ENCODE results near the gene MICALL1. TPM values are rescaled to one million over a fixed set of nuclear protein-coding genes. Genes with fewer than 3 reads are reported as not detected.
A peak's percentile ranks its signal among the peaks of the same experiment; 100 is the strongest.

Gene MICALL1
- total RNA-seq, 2 experiments from 2014 or later, result 18.3 to 25.7 TPM

DNA sequence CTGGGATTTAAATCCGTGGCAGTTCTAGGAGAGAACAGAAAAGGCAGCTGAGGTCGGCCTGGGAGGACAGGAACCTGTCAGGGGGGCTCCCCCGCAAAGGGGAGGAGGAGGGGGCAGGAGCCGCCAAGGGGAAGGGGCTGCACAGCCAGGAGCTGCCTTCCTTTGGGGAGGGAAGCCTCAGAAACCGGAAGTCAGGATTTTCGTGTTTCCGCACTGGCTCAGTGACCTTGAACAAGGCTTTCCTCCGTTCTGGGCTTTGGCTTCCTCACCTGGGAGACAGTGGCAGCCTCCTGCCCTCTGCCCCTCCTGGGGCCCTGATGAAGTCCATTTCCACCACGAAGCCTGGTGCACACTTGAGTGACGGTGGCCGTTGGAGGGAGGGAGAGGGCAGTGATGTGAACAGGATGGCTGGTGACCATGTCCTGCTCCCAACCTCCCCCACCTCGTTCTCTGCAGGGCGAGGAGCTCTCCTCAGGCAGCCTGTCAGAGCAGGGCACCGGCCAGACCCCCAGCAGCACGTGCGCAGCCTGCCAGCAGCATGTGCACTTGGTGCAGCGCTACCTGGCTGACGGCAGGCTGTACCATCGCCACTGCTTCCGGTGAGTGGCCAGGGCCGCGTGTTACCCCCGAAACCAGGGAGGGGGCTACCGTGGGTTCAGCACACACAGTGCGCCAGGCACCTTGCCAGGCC is 12.6 kb downstream of the MICALL1 start:
- intact Hi-C loops (cut with micrococcal nuclease; ENCODE audit: unreplicated experiment), result no loop called here
- H3K9me3 ChIP-seq (ENCODE audit: low read length), result no peaks in the 10 kb centered on the region
- DNase-seq (ENCODE audit: low spot score), result peak; percentile 33
- H4K20me1 ChIP-seq (ENCODE audit: insufficient read depth, low read length), result no peaks in the 10 kb centered on the region
- no peak for TF ChIP-seq EZH2phosphoT487 (IDR thresholded peaks at IDR 0.05; ENCODE audit: borderline replicate concordance, low read depth, low read length)
- TF ChIP-seq, protein P1, sequence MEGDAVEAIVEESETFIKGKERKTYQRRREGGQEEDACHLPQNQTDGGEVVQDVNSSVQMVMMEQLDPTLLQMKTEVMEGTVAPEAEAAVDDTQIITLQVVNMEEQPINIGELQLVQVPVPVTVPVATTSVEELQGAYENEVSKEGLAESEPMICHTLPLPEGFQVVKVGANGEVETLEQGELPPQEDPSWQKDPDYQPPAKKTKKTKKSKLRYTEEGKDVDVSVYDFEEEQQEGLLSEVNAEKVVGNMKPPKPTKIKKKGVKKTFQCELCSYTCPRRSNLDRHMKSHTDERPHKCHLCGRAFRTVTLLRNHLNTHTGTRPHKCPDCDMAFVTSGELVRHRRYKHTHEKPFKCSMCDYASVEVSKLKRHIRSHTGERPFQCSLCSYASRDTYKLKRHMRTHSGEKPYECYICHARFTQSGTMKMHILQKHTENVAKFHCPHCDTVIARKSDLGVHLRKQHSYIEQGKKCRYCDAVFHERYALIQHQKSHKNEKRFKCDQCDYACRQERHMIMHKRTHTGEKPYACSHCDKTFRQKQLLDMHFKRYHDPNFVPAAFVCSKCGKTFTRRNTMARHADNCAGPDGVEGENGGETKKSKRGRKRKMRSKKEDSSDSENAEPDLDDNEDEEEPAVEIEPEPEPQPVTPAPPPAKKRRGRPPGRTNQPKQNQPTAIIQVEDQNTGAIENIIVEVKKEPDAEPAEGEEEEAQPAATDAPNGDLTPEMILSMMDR (conservative IDR thresholded peaks at IDR 0.05; ENCODE audit: low read length), result no peak
- H3K79me2 ChIP-seq (ENCODE audit: insufficient read depth, low read depth, low read length), result no peaks in the 10 kb centered on the region
- H3K4me3 ChIP-seq (ENCODE audit: low read depth, low read length, poor library complexity, severe bottlenecking), result no peak overlapping the region
- peak overlapping the region; percentile 59 for H3K4me2 ChIP-seq (ENCODE audit: low read length)
- ChIA-PET CTCF (ENCODE audit: unreplicated experiment) (interaction anchor here (1.0 kb wide), 1 partner anchor 13 kb away, joined by 3 read pairs; the partner anchor contains the start of gene MICALL1), POLR2A (interaction anchor here (0.6 to 0.7 kb wide), 2 partner anchors 17 to 36 kb away, joined by 3 read pairs; no protein-coding TSS in a partner anchor)
- H3K9me2 ChIP-seq (ENCODE audit: insufficient read depth, low read length), result no peaks in the 10 kb centered on the region
- peak overlapping the region; percentile 72 for H3K27ac ChIP-seq (ENCODE audit: low read depth, low read length, poor library complexity, severe bottlenecking)
- H3K36me3 ChIP-seq (ENCODE audit: insufficient read depth, low read length), result peaks cover 6% of the 10 kb centered on the region; the same call in 1 of the 2 replicates
- H3K4me1 ChIP-seq (ENCODE audit: insufficient read depth, low read length, poor library complexity, severe bottlenecking), result peaks cover 26% of the 10 kb centered on the region
- H2AFZ ChIP-seq (ENCODE audit: low read length), result peak overlapping the region; percentile 26; the same call in 1 of the 2 replicates
- no TSS peak for BruUV-seq (replicated peaks)

DNA sequence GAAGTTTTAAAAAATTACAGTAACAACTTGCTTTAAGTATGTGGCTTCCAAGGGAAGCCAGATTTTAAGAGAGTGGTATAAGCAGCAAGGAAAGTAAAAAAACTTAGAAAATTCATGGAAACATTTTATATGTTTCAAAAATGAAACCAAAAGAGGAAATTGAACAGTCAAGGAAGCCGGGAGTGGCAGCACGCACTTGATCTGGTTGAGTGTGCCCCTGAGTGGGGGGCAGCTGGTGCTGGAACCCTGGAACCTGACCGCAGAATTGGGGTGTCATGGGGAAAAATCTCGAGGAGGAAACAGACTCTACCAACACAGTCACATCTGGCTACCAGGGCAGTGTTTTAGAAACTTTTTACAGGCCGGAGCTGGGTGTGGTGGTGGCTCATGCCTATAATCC is 14.0 kb downstream of the MICALL1 start:
- H3K79me2 ChIP-seq (ENCODE audit: insufficient read depth, low read depth, low read length), result no peaks in the 10 kb centered on the region
- H3K9me2 ChIP-seq (ENCODE audit: insufficient read depth, low read length), result no peaks in the 10 kb centered on the region
- H2AFZ ChIP-seq (ENCODE audit: low read length), result no peak overlapping the region
- intact Hi-C loops (cut with micrococcal nuclease; ENCODE audit: unreplicated experiment), result no loop called here
- ChIA-PET POLR2A (interaction anchor here (0.7 kb wide), 2 partner anchors 14 to 292 kb away, joined by 3 to 4 read pairs; no protein-coding TSS in a partner anchor), CTCF (ENCODE audit: unreplicated experiment) (no interaction called here)
- TF ChIP-seq EZH2phosphoT487 (IDR thresholded peaks at IDR 0.05; ENCODE audit: borderline replicate concordance, low read depth, low read length), result no peak
- TF ChIP-seq, protein P1 (conservative IDR thresholded peaks at IDR 0.05; ENCODE audit: low read length), result no peak
- BruUV-seq (replicated peaks), result no TSS peak
- peaks cover 26% of the 10 kb centered on the region for H3K4me1 ChIP-seq (ENCODE audit: insufficient read depth, low read length, poor library complexity, severe bottlenecking)
- H3K36me3 ChIP-seq (ENCODE audit: insufficient read depth, low read length), result peaks cover 6% of the 10 kb centered on the region; the same call in 1 of the 2 replicates
- H3K4me2 ChIP-seq (ENCODE audit: low read length), result peak overlapping the region; percentile 13; the same call in 1 of the 2 replicates
- H4K20me1 ChIP-seq (ENCODE audit: insufficient read depth, low read length), result no peaks in the 10 kb centered on the region
- H3K4me3 ChIP-seq (ENCODE audit: low read depth, low read length, poor library complexity, severe bottlenecking), result no peak overlapping the region
- no peaks in the 10 kb centered on the region for H3K9me3 ChIP-seq (ENCODE audit: low read length)
- no peak overlapping the region for H3K27ac ChIP-seq (ENCODE audit: low read depth, low read length, poor library complexity, severe bottlenecking)
- no peak for DNase-seq (ENCODE audit: low spot score)

DNA sequence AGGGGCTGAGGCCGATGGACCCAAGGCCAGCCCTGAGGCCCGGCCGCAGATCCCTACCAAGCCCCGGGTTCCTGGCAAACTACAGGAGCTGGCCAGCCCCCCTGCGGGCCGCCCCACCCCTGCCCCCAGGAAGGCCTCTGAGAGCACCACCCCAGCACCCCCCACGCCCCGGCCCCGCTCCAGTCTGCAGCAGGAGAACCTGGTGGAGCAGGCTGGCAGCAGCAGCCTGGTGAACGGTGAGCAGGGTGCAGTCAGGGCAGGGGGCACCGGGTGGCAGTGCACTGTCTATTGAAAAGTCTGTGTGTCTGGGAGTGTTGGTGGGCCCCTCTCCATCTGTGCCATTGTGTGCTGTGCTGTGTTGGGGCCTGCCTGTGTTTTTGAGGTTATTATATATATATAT is 16.1 kb downstream of the MICALL1 start:
- Histone ChIP-seq H3K4me1 (ENCODE audit: insufficient read depth, low read length, poor library complexity, severe bottlenecking) (peaks cover 26% of the 10 kb centered on the region), H4K20me1 (ENCODE audit: insufficient read depth, low read length) (no peaks in the 10 kb centered on the region), H3K9me2 (ENCODE audit: insufficient read depth, low read length) (no peaks in the 10 kb centered on the region), H3K27ac (ENCODE audit: low read depth, low read length, poor library complexity, severe bottlenecking) (no peak overlapping the region), H2AFZ (ENCODE audit: low read length) (no peak overlapping the region), H3K9me3 (ENCODE audit: low read length) (no peaks in the 10 kb centered on the region), H3K36me3 (ENCODE audit: insufficient read depth, low read length) (peaks cover 11% of the 10 kb centered on the region; the same call in 1 of the 2 replicates), H3K4me2 (ENCODE audit: low read length) (no peak overlapping the region), H3K4me3 (ENCODE audit: low read depth, low read length, poor library complexity, severe bottlenecking) (no peak overlapping the region), H3K79me2 (ENCODE audit: insufficient read depth, low read depth, low read length) (no peaks in the 10 kb centered on the region)
- no peak for DNase-seq (ENCODE audit: low spot score)
- CTCF ChIA-PET (ENCODE audit: unreplicated experiment), result no interaction called here
- POLR2A ChIA-PET, result interaction anchor here (0.6 kb wide), 1 partner anchor 37 kb away, joined by 4 read pairs; no protein-coding TSS in a partner anchor
- no peak for TF ChIP-seq EZH2phosphoT487 (IDR thresholded peaks at IDR 0.05; ENCODE audit: borderline replicate concordance, low read depth, low read length)
- TF ChIP-seq, protein P1 (conservative IDR thresholded peaks at IDR 0.05; ENCODE audit: low read length), result no peak
- intact Hi-C loops (cut with micrococcal nuclease; ENCODE audit: unreplicated experiment), result no loop called here
- no TSS peak for BruUV-seq (replicated peaks)

Measured in OCI-LY7 (cell line).